ENCODE results near the gene FRA10AC1. TPM values are rescaled to one million over a fixed set of nuclear protein-coding genes. Genes with fewer than 3 reads are reported as not detected.
"Not testable (repeated sequence)": the region's sequence is repeated elsewhere in the genome, so short reads cannot be mapped to it uniquely, and the experiment has no call there.

FRA10AC1 gene
- total and polyA plus RNA-seq, 2 donors, result 9.1 to 65.6 TPM

GRCh38 chr10:93718937-93719725 lies 16.7 kb upstream of the FRA10AC1 start:
- Histone ChIP-seq H3K4me3 (ENCODE audit: low read depth, low read length) (no peak overlapping the region), H3K27ac (ENCODE audit: low read depth) (no peak overlapping the region), H3K36me3 (ENCODE audit: insufficient read depth) (no peaks in the 10 kb centered on the region), H3K4me1 (ENCODE audit: insufficient read depth) (no peaks in the 10 kb centered on the region)
- WGBS, result 61% methylated on average over 8 of the region's 8 CpGs
- DNase-seq (ENCODE audit: extremely low spot score), result no peak

GRCh38 chr10:93716766-93717165 lies 14.4 kb upstream of the FRA10AC1 start:
- Histone ChIP-seq H3K4me3 (ENCODE audit: low read depth, low read length) (no peak overlapping the region), H3K4me1 (ENCODE audit: insufficient read depth) (no peaks in the 10 kb centered on the region), H3K36me3 (ENCODE audit: insufficient read depth) (no peaks in the 10 kb centered on the region), H3K27ac (ENCODE audit: low read depth) (no peak overlapping the region)
- whole genome bisulfite sequencing, result 28% methylated on average over 1 of the region's 1 CpG
- DNase-seq (ENCODE audit: extremely low spot score), result no peak

GRCh38 chr10:93715345-93715744 lies 13.0 kb upstream of the FRA10AC1 start:
- Histone ChIP-seq H3K4me3 (ENCODE audit: low read depth, low read length) (no peak overlapping the region), H3K36me3 (ENCODE audit: insufficient read depth) (no peaks in the 10 kb centered on the region), H3K4me1 (ENCODE audit: insufficient read depth) (no peaks in the 10 kb centered on the region), H3K27ac (ENCODE audit: low read depth) (no peak overlapping the region)
- DNase-seq (ENCODE audit: extremely low spot score), result no peak
- WGBS, result 79% methylated on average over 5 of the region's 5 CpGs

- H3K36me3 ChIP-seq (ENCODE audit: insufficient read depth), result no peaks in the 10 kb centered on the region
- 45% methylated on average over 2 of the region's 2 CpGs for WGBS
- DNase-seq (ENCODE audit: extremely low spot score), result no peak
- no peak overlapping the region for H3K27ac ChIP-seq (ENCODE audit: low read depth)
- no peak overlapping the region for H3K4me3 ChIP-seq (ENCODE audit: low read depth, low read length)
- no peaks in the 10 kb centered on the region for H3K4me1 ChIP-seq (ENCODE audit: insufficient read depth)
Measured at GRCh38 chr10:93712593-93712992, 10.2 kb upstream of the FRA10AC1 start.

GRCh38 chr10:93711891-93712290 lies 9.5 kb upstream of the FRA10AC1 start:
- no peak overlapping the region for H3K27ac ChIP-seq (ENCODE audit: low read depth)
- no peaks in the 10 kb centered on the region for H3K36me3 ChIP-seq (ENCODE audit: insufficient read depth)
- DNase-seq (ENCODE audit: extremely low spot score), result no peak
- H3K4me3 ChIP-seq (ENCODE audit: low read depth, low read length), result no peak overlapping the region
- WGBS, result 91% methylated on average over 3 of the region's 3 CpGs
- H3K4me1 ChIP-seq (ENCODE audit: insufficient read depth), result no peaks in the 10 kb centered on the region

- Histone ChIP-seq H3K36me3 (ENCODE audit: insufficient read depth) (no peaks in the 10 kb centered on the region), H3K27ac (ENCODE audit: low read depth) (no peak overlapping the region), H3K4me1 (ENCODE audit: insufficient read depth) (no peaks in the 10 kb centered on the region), H3K4me3 (ENCODE audit: low read depth, low read length) (no peak overlapping the region)
- DNase-seq (ENCODE audit: extremely low spot score), result no peak
- WGBS, result 52% methylated on average over 5 of the region's 5 CpGs
Measured at GRCh38 chr10:93710333-93710909, 8.0 kb upstream of the FRA10AC1 start.

- no peak for DNase-seq (ENCODE audit: extremely low spot score)
- H3K4me3 ChIP-seq (ENCODE audit: low read depth, low read length), result no peak overlapping the region
- H3K4me1 ChIP-seq (ENCODE audit: insufficient read depth), result no peaks in the 10 kb centered on the region
- no peaks in the 10 kb centered on the region for H3K36me3 ChIP-seq (ENCODE audit: insufficient read depth)
- no peak overlapping the region for H3K27ac ChIP-seq (ENCODE audit: low read depth)
Measured at GRCh38 chr10:93707623-93708022, 5.2 kb upstream of the FRA10AC1 start.

GRCh38 chr10:93704451-93704850 lies 2.1 kb upstream of the FRA10AC1 start:
- peaks cover 2% of the 10 kb centered on the region for H3K4me1 ChIP-seq (ENCODE audit: insufficient read depth)
- no peak for DNase-seq (ENCODE audit: extremely low spot score)
- H3K36me3 ChIP-seq (ENCODE audit: insufficient read depth), result no peaks in the 10 kb centered on the region
- 93% methylated on average over 5 of the region's 5 CpGs for WGBS
- no peak overlapping the region for H3K4me3 ChIP-seq (ENCODE audit: low read depth, low read length)
- H3K27ac ChIP-seq (ENCODE audit: low read depth), result no peak overlapping the region

- H3K36me3 ChIP-seq (ENCODE audit: insufficient read depth), result no peaks in the 10 kb centered on the region
- WGBS, result 74% methylated on average over 1 of the region's 1 CpG
- DNase-seq (ENCODE audit: extremely low spot score), result no peak
- H3K4me3 ChIP-seq (ENCODE audit: low read depth, low read length), result no peak overlapping the region
- no peak overlapping the region for H3K27ac ChIP-seq (ENCODE audit: low read depth)
- H3K4me1 ChIP-seq (ENCODE audit: insufficient read depth), result peaks cover 2% of the 10 kb centered on the region
Measured at GRCh38 chr10:93703841-93704240, 1.4 kb upstream of the FRA10AC1 start.

GRCh38 chr10:93703066-93703465 lies 674 bp upstream of the FRA10AC1 start:
- WGBS, result under 1% methylated on average over 12 of the region's 12 CpGs
- peak overlapping the region; percentile 54 for H3K4me3 ChIP-seq (ENCODE audit: low read depth, low read length)
- peaks cover 2% of the 10 kb centered on the region for H3K4me1 ChIP-seq (ENCODE audit: insufficient read depth)
- peak overlapping the region; percentile 70 for H3K27ac ChIP-seq (ENCODE audit: low read depth)
- no peak for DNase-seq (ENCODE audit: extremely low spot score)
- no peaks in the 10 kb centered on the region for H3K36me3 ChIP-seq (ENCODE audit: insufficient read depth)

- H3K36me3 ChIP-seq (ENCODE audit: insufficient read depth), result no peaks in the 10 kb centered on the region
- DNase-seq (ENCODE audit: extremely low spot score), result no peak
- peak overlapping the region; percentile 68 for H3K27ac ChIP-seq (ENCODE audit: low read depth)
- peaks cover 2% of the 10 kb centered on the region for H3K4me1 ChIP-seq (ENCODE audit: insufficient read depth)
- 1% methylated on average over 9 of the region's 9 CpGs for WGBS
- peak overlapping the region; percentile 54 for H3K4me3 ChIP-seq (ENCODE audit: low read depth, low read length)
Measured at GRCh38 chr10:93701866-93702209, 554 bp downstream of the FRA10AC1 start.

GRCh38 chr10:93697207-93697606 lies 5.2 kb downstream of the FRA10AC1 start:
- no peak for DNase-seq (ENCODE audit: extremely low spot score)
- no peaks in the 10 kb centered on the region for H3K36me3 ChIP-seq (ENCODE audit: insufficient read depth)

GRCh38 chr10:93696582-93696981 lies 5.8 kb downstream of the FRA10AC1 start:
- not testable (repeated sequence) for H3K27ac ChIP-seq (ENCODE audit: low read depth); DNase-seq (ENCODE audit: extremely low spot score); H3K36me3 ChIP-seq (ENCODE audit: insufficient read depth); H3K4me1 ChIP-seq (ENCODE audit: insufficient read depth); H3K4me3 ChIP-seq (ENCODE audit: low read depth, low read length)
- WGBS, result 97% methylated on average over 2 of the region's 2 CpGs

More at GRCh38 chr10:93697207-93697606, 5.2 kb downstream of the FRA10AC1 start:
- Histone ChIP-seq H3K4me3 (ENCODE audit: low read depth, low read length) (no peak overlapping the region), H3K4me1 (ENCODE audit: insufficient read depth) (peaks cover 2% of the 10 kb centered on the region), H3K27ac (ENCODE audit: low read depth) (no peak overlapping the region)
- 92% methylated on average over 2 of the region's 2 CpGs for WGBS

- Histone ChIP-seq H3K36me3 (ENCODE audit: insufficient read depth) (no peaks in the 10 kb centered on the region), H3K27ac (ENCODE audit: low read depth) (no peak overlapping the region), H3K4me3 (ENCODE audit: low read depth, low read length) (no peak overlapping the region), H3K4me1 (ENCODE audit: insufficient read depth) (no peaks in the 10 kb centered on the region)
- DNase-seq (ENCODE audit: extremely low spot score), result no peak
- WGBS, result 51% methylated on average over 2 of the region's 2 CpGs
Measured at GRCh38 chr10:93695740-93696139, 6.7 kb downstream of the FRA10AC1 start.

All from urinary bladder (tissue), 4 donors.